ENCODE results near the gene SNX25.
"Not testable (repeated sequence)": the region's sequence is repeated elsewhere in the genome, so short reads cannot be mapped to it uniquely, and the experiment has no call there.

SNX25 gene

GRCh38 chr4:185205073-185205472, 4.3 kb upstream of the SNX25 start:
- DNase-seq (ENCODE audit: low read depth), result not testable (repeated sequence)

GRCh38 chr4:185205697-185206342, 3.6 kb upstream of the SNX25 start:
- no peak for DNase-seq (ENCODE audit: low read depth)

GRCh38 chr4:185207466-185207865, 1.9 kb upstream of the SNX25 start:
- no peak for DNase-seq (ENCODE audit: low read depth)

GRCh38 chr4:185209852-185210101, 379 bp downstream of the SNX25 start:
- DNase-seq (ENCODE audit: low read depth), result not testable (repeated sequence)

- no peak for DNase-seq (ENCODE audit: low read depth)
Measured at GRCh38 chr4:185210102-185210981, 944 bp downstream of the SNX25 start.

GRCh38 chr4:185211035-185211434, 1.6 kb downstream of the SNX25 start:
- DNase-seq (ENCODE audit: low read depth), result no peak

- DNase-seq (ENCODE audit: low read depth), result no peak
Measured at GRCh38 chr4:185211641-185212040, 2.2 kb downstream of the SNX25 start.

GRCh38 chr4:185212581-185212980, 3.2 kb downstream of the SNX25 start:
- no peak for DNase-seq (ENCODE audit: low read depth)

- no peak for DNase-seq (ENCODE audit: low read depth)
Measured at GRCh38 chr4:185213877-185214276, 4.5 kb downstream of the SNX25 start.

- no peak for DNase-seq (ENCODE audit: low read depth)
Measured at GRCh38 chr4:185215261-185215660, 5.9 kb downstream of the SNX25 start.

- no peak for DNase-seq (ENCODE audit: low read depth)
Measured at GRCh38 chr4:185217408-185217975, 8.1 kb downstream of the SNX25 start.

GRCh38 chr4:185218312-185218711, 8.9 kb downstream of the SNX25 start:
- no peak for DNase-seq (ENCODE audit: low read depth)

GRCh38 chr4:185219551-185220344, 10.3 kb downstream of the SNX25 start:
- DNase-seq (ENCODE audit: low read depth), result no peak

- DNase-seq (ENCODE audit: low read depth), result no peak
Measured at GRCh38 chr4:185221491-185221890, 12.1 kb downstream of the SNX25 start.

GRCh38 chr4:185221912-185222311, 12.5 kb downstream of the SNX25 start:
- DNase-seq (ENCODE audit: low read depth), result no peak

GRCh38 chr4:185222598-185222997, 13.2 kb downstream of the SNX25 start:
- DNase-seq (ENCODE audit: low read depth), result no peak

GRCh38 chr4:185224597-185224996, 15.2 kb downstream of the SNX25 start:
- DNase-seq (ENCODE audit: low read depth), result no peak

GRCh38 chr4:185225940-185226339, 16.5 kb downstream of the SNX25 start:
- no peak for DNase-seq (ENCODE audit: low read depth)

GRCh38 chr4:185227131-185227551, 17.7 kb downstream of the SNX25 start:
- DNase-seq (ENCODE audit: low read depth), result no peak

GRCh38 chr4:185227713-185228278, 18.4 kb downstream of the SNX25 start:
- no peak for DNase-seq (ENCODE audit: low read depth)

- DNase-seq (ENCODE audit: low read depth), result no peak
Measured at GRCh38 chr4:185229021-185229818, 19.8 kb downstream of the SNX25 start.

All from stimulated activated CD8-positive, alpha-beta memory T cell treated with anti-CD3 and anti-CD28 coated beads, Interleukin-7, amount 100 ng/mL, for 24 hours (primary cell).